Spleen (tissue), 7 donors: ENCODE results near the gene PHLPP2.

Experiments used
- POLR2A ChIP-seq, 3 donors: fragments of 450-650 bp; IDR thresholded peaks; one replicate each; pipeline ENCODE4 v1.5.1; 2017; ENCODE audit warnings: antibody characterized with exemption in 3 of 3, mild to moderate bottlenecking in 1 of 3
- TF ChIP-seq, protein P1 (sequence below), 11 experiments: fragments of 200-600 bp in 7 of 11; fragments of 450-650 bp in 4 of 11; sonication (generic) in 4 of 11; IDR thresholded peaks in 8 of 11; conservative IDR thresholded peaks in 3 of 11; 1 replicate in 7 of 11; 2 replicates in 4 of 11; pipeline versions ENCODE4 v1.4.0 to v1.8.0; 2016 to 2021; ENCODE audit warnings: antibody characterized with exemption in 11 of 11, inconsistent platforms in 4 of 11, mild to moderate bottlenecking in 1 of 11
- donor health status: DM: no; HTN: no; CAD: no; lungs with moderate emphysema.
- donor health status: DM: no; HTN: no; CAD: no.
- donor health status: DM: no; HTN: no; CAD: no.

DNA sequence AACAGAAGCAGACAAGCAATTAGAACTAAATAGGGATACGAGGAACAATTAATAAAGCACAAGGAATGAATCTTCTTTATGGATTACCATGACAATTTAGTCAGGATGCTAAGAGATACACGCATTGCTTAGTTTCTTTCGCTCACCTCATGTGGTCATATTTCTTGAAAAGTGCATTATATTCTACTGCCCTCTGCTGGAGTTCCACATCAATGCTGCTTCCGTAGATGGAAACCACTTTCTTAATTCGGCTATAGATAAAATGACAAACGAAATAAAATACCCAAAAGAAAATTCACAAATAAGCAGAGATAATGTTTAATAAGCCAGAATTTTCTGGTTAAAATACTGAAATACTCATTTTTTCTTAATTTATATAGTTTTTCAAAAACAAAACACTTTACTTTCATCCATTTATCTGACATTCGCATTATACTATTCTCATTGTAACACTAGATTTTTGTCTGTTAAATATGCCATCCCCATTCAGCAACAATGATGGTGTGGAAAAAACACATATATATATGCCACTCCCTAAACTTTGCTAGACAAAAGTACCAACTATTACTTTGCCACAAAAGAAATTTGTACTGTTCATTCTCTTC, 22.0 kb upstream of the PHLPP2 start:
- TF ChIP-seq POLR2A (IDR thresholded peaks at IDR 0.05), result no peak
- TF ChIP-seq, protein P1, sequence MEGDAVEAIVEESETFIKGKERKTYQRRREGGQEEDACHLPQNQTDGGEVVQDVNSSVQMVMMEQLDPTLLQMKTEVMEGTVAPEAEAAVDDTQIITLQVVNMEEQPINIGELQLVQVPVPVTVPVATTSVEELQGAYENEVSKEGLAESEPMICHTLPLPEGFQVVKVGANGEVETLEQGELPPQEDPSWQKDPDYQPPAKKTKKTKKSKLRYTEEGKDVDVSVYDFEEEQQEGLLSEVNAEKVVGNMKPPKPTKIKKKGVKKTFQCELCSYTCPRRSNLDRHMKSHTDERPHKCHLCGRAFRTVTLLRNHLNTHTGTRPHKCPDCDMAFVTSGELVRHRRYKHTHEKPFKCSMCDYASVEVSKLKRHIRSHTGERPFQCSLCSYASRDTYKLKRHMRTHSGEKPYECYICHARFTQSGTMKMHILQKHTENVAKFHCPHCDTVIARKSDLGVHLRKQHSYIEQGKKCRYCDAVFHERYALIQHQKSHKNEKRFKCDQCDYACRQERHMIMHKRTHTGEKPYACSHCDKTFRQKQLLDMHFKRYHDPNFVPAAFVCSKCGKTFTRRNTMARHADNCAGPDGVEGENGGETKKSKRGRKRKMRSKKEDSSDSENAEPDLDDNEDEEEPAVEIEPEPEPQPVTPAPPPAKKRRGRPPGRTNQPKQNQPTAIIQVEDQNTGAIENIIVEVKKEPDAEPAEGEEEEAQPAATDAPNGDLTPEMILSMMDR (IDR thresholded peaks at IDR 0.05 in 8 of 11, conservative IDR thresholded peaks at IDR 0.05 in 3 of 11), result peak; percentile 39 to 80 (median 64)
